H1 (cell line): ENCODE data around the gene ZNF74. TPM values are rescaled to one million over a fixed set of nuclear protein-coding genes. Genes with fewer than 3 reads are reported as not detected.
"Not testable (repeated sequence)": the region's sequence is repeated elsewhere in the genome, so short reads cannot be mapped to it uniquely, and the experiment has no call there.

Source experiments
- CTCF ChIA-PET: fragments of 300-600 bp; sonication (Branson Sonifier 250); formaldehyde crosslinking; loops from one replicate; lab custom pipeline; 2021; ENCODE audit not compliant: partially characterized antibody; lab: Charles Lee
- POLR2A ChIA-PET: fragments of 300-600 bp; sonication (Branson Sonifier 250); formaldehyde crosslinking; loops from one replicate; lab custom pipeline; 2021; ENCODE audit warnings: inconsistent platforms; ENCODE audit not compliant: partially characterized antibody; lab: Charles Lee
- DNase-seq, 2 experiments: peaks; one replicate each; pipeline versions ENCODE4 v3.0.0 to v3.0.0-alpha.2; 2010 to 2022; ENCODE audit warnings: low spot score in 2 of 2, low read depth in 1 of 2, mixed read lengths in 1 of 2
- FAIRE-seq: peaks from 2 replicates; lab custom pipeline; 2011; peaks lifted over from hg19 to GRCh38; lab: Jason Lieb, UNC
- H2AFZ ChIP-seq: 2 replicates; pipeline ENCODE4 v1.8.1; 2012; ENCODE audit warnings: low read length, inconsistent platforms
- H2AK5ac ChIP-seq: 2 replicates; pipeline ENCODE4 v1.6.1; 2013; ENCODE audit warnings: low read depth, low read length
- H2BK120ac ChIP-seq: replicated peaks from 2 replicates; pipeline ENCODE3; 2013; ENCODE audit warnings: low read depth, low read length, inconsistent platforms
- H2BK12ac ChIP-seq: 2 replicates; pipeline ENCODE4 v1.6.1; 2013; ENCODE audit warnings: low read depth, low read length
- H2BK15ac ChIP-seq: 2 replicates; pipeline ENCODE4 v1.6.1; 2013; ENCODE audit warnings: low read length
- H2BK20ac ChIP-seq: 2 replicates; pipeline ENCODE4 v1.6.1; 2013; ENCODE audit warnings: low read length
- H2BK5ac ChIP-seq: 2 replicates; pipeline ENCODE4 v1.6.1; 2013; ENCODE audit warnings: low read depth, low read length
- H3K14ac ChIP-seq: 2 replicates; pipeline ENCODE4 v1.6.1; 2013; ENCODE audit warnings: inconsistent platforms; ENCODE audit not compliant: insufficient read length
- H3K18ac ChIP-seq: 2 replicates; pipeline ENCODE4 v1.6.1; 2013; ENCODE audit warnings: low read length; ENCODE audit errors: extremely low read depth
- H3K23ac ChIP-seq: 2 replicates; pipeline ENCODE4 v1.6.1; 2013; ENCODE audit warnings: inconsistent platforms; ENCODE audit not compliant: insufficient read length
- H3K23me2 ChIP-seq: 2 replicates; pipeline ENCODE4 v1.6.1; 2013; ENCODE audit warnings: low read depth, low read length
- H3K27ac ChIP-seq: 2 replicates; pipeline ENCODE4 v1.6.1; 2011; ENCODE audit warnings: low read depth, low read length, inconsistent platforms
- H3K27me3 ChIP-seq, 4 experiments: replicated peaks in 1 of 4; 1 replicate in 1 of 4; 2 replicates in 3 of 4; pipeline versions ENCODE4 v1.6.1 to v1.8.1; 2011 to 2013; ENCODE audit warnings: low read length in 3 of 4, mild to moderate bottlenecking in 3 of 4, inconsistent platforms in 2 of 4, mixed read lengths in 2 of 4, moderate library complexity in 1 of 4; ENCODE audit not compliant: control insufficient read depth in 3 of 4, insufficient read depth in 3 of 4; ENCODE audit errors: extremely low read depth in 1 of 4
- H3K36me3 ChIP-seq, 4 experiments: 2 replicates each; pipeline versions ENCODE4 v1.6.1 to v1.8.1; 2011 to 2013; ENCODE audit warnings: mild to moderate bottlenecking in 4 of 4, low read length in 3 of 4, moderate library complexity in 2 of 4, control low read depth in 1 of 4, inconsistent platforms in 1 of 4; ENCODE audit not compliant: insufficient read depth in 4 of 4, control insufficient read depth in 2 of 4
- H3K4ac ChIP-seq: replicated peaks from 2 replicates; pipeline ENCODE3; 2013; ENCODE audit warnings: low read length, low read depth, mixed read lengths, inconsistent platforms; ENCODE audit not compliant: insufficient read length
- H3K4me1 ChIP-seq, 4 experiments: replicated peaks in 1 of 4; 1 replicate in 1 of 4; 2 replicates in 3 of 4; pipeline versions ENCODE4 v1.6.1 to v1.8.1; 2011 to 2013; ENCODE audit warnings: low read length in 3 of 4, inconsistent platforms in 2 of 4, mixed read lengths in 1 of 4; ENCODE audit not compliant: insufficient read depth in 4 of 4, control insufficient read depth in 3 of 4
- H3K4me2 ChIP-seq, 2 experiments: 2 replicates each; pipeline versions ENCODE4 v1.6.1 to v1.8.1; 2011 to 2013; ENCODE audit warnings: low read depth in 2 of 2, low read length in 2 of 2, control low read depth in 1 of 2, inconsistent platforms in 1 of 2, mild to moderate bottlenecking in 1 of 2; ENCODE audit not compliant: insufficient read depth in 1 of 2
- H3K4me3 ChIP-seq, 4 experiments: fragments of 200-600, 300-600 bp in 1 of 4; sonication (generic), shearing (Covaris generic), sonication (Bioruptor Twin) in 1 of 4; 2 replicates each; pipeline versions ENCODE4 v1.5.1 to v1.8.1; 2011 to 2016; ENCODE audit warnings: low read length in 4 of 4, low read depth in 3 of 4, control low read depth in 2 of 4, inconsistent platforms in 2 of 4, mild to moderate bottlenecking in 2 of 4, mixed read lengths in 1 of 4, moderate library complexity in 1 of 4; ENCODE audit not compliant: insufficient read depth in 2 of 4; ENCODE audit errors: extremely low read depth in 1 of 4
- H3K56ac ChIP-seq: replicated peaks from 2 replicates; pipeline ENCODE3; 2013; ENCODE audit warnings: low read depth, mild to moderate bottlenecking, mixed read lengths, low read length, inconsistent platforms; ENCODE audit not compliant: insufficient read length
- H3K79me1 ChIP-seq: 2 replicates; pipeline ENCODE4 v1.6.1; 2013; ENCODE audit warnings: low read depth, low read length, control low read depth
- H3K79me2 ChIP-seq, 2 experiments: 2 replicates each; pipeline versions ENCODE4 v1.6.1 to v1.8.1; 2012 to 2013; ENCODE audit warnings: low read length in 2 of 2, mild to moderate bottlenecking in 2 of 2, inconsistent platforms in 1 of 2; ENCODE audit not compliant: insufficient read depth in 2 of 2, control insufficient read depth in 1 of 2
- H3K9ac ChIP-seq, 4 experiments: replicated peaks in 1 of 4; 1 replicate in 1 of 4; 2 replicates in 3 of 4; pipeline versions ENCODE4 v1.6.1 to v1.8.1; 2011 to 2013; ENCODE audit warnings: low read depth in 3 of 4, low read length in 3 of 4, control low read depth in 2 of 4, mild to moderate bottlenecking in 2 of 4, moderate library complexity in 2 of 4, inconsistent platforms in 1 of 4; ENCODE audit errors: extremely low read depth in 1 of 4
- H3K9me3 ChIP-seq, 2 experiments: 2 replicates each; pipeline versions ENCODE4 v1.6.1 to v1.8.1; 2012 to 2013; ENCODE audit warnings: mild to moderate bottlenecking in 2 of 2, moderate library complexity in 2 of 2, control low read depth in 1 of 2, inconsistent platforms in 1 of 2, low read depth in 1 of 2, low read length in 1 of 2, mixed read lengths in 1 of 2; ENCODE audit not compliant: insufficient read depth in 2 of 2
- H4K20me1 ChIP-seq, 2 experiments: replicated peaks in 1 of 2; 2 replicates each; pipeline versions ENCODE3 to v1.8.1; 2011 to 2013; ENCODE audit warnings: inconsistent platforms in 2 of 2, low read length in 2 of 2, mild to moderate bottlenecking in 1 of 2; ENCODE audit not compliant: insufficient read depth in 2 of 2, control insufficient read depth in 1 of 2
- H4K5ac ChIP-seq: 2 replicates; pipeline ENCODE4 v1.6.1; 2013; ENCODE audit warnings: low read length, low read depth, mixed read lengths, inconsistent platforms; ENCODE audit not compliant: insufficient read length
- H4K8ac ChIP-seq: 2 replicates; pipeline ENCODE4 v1.8.0; 2013; ENCODE audit warnings: mild to moderate bottlenecking, moderate library complexity, low read length, inconsistent platforms; ENCODE audit not compliant: insufficient read depth; ENCODE audit errors: extremely low read depth
- H4K91ac ChIP-seq: replicated peaks from 2 replicates; pipeline ENCODE3; 2013; ENCODE audit warnings: low read length, mixed read lengths, inconsistent platforms; ENCODE audit not compliant: insufficient read length
- WGBS, 2 experiments: shearing (Covaris generic) in 1 of 2; methylation state at CpG; one replicate each; pipeline versions ENCODE4 v1.1.6 to v1.1.7; 2013 to 2015; ENCODE audit warnings: low lambda C conversion rate in 2 of 2, mixed read lengths in 2 of 2, inconsistent platforms in 1 of 2, low coverage in 1 of 2, missing lambda C conversion rate in 1 of 2; ENCODE audit not compliant: insufficient replicate concordance in 2 of 2, insufficient coverage in 1 of 2, insufficient read length in 1 of 2; ENCODE audit errors: extremely low coverage in 1 of 2, missing lambda C conversion rate in 1 of 2; 5-methylcytosine and 5-hydroxymethylcytosine counted together
- polyA plus RNA-seq, 7 experiments: library from polyadenylated mRNA; depleted of rRNA in 3 of 7; stranded (reverse) in 5 of 7; unstranded in 2 of 7; fragments of >200 nt in 5 of 7; fragments of 200-250 nt in 2 of 7; gene quantifications; 1 replicate in 5 of 7; 2 replicates in 1 of 7; 4 replicates in 1 of 7; pipeline versions ENCODE4 v1.2.1 to v1.2.3, GENCODE V29; 2011 to 2013; ENCODE audit warnings: missing spikeins in 2 of 7, mixed read lengths in 2 of 7
- total RNA-seq: library from RNA; stranded (reverse); fragmentation: NEBNext Ultra II Directional; extraction: Animal tissue kit (Norgen Biotek cat#: 25700); gene quantifications from 2 replicates; pipeline ENCODE4 v1.2.1, GENCODE V29; 2021

Gene ZNF74
- total and polyA plus RNA-seq, 2 of the 8 experiments (the other 6 are each of a cell fraction or from before 2014, with no cell fraction given), result 29.7 to 45.7 TPM

DNA sequence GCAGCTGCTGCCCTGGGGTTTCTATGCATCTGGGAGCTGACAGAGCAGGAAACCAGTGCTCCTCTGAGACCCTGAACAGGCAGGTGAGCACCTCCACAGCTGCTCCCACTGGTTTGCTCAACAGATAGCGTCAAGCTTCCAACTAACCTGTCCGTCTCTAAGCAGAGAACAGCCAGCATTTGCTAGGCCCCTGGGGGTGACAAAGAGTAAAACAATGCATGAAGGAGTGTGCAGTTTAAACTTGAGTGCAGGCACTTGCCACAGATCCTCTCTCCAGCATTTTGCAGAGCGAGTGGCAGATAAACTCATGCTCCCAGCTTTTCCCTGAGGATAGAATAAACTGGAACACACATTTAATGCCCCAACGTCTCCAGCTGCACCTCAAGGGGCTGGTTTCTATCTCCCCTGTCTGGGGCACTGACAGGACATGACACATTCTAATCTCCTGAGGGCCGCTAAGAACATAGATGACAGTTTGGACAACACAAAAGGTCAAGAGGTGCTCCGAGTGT lies 20.7 kb upstream of the ZNF74 start:
- H2AK5ac ChIP-seq, H2BK120ac ChIP-seq, H4K5ac ChIP-seq, H3K9ac ChIP-seq, H2BK5ac ChIP-seq, H3K4me3 ChIP-seq, H4K20me1 ChIP-seq, H3K18ac ChIP-seq, H3K4ac ChIP-seq, H3K56ac ChIP-seq, H3K14ac ChIP-seq, H4K8ac ChIP-seq, POLR2A ChIA-PET, H2AFZ ChIP-seq, H3K27ac ChIP-seq, H3K79me1 ChIP-seq, H3K27me3 ChIP-seq, H3K36me3 ChIP-seq, H3K4me2 ChIP-seq, DNase-seq, H2BK20ac ChIP-seq, H3K4me1 ChIP-seq, H3K23me2 ChIP-seq, FAIRE-seq, H3K79me2 ChIP-seq, H4K91ac ChIP-seq, H3K9me3 ChIP-seq, CTCF ChIA-PET, H2BK15ac ChIP-seq, H3K23ac ChIP-seq: not testable (repeated sequence)
- 79% methylated on average over 6 of the region's 6 CpGs; no CpG with 5 or more reads in 1 of the 2 experiments for WGBS, 2 experiments
- 0 out of 2 replicates have a peak overlapping the region, but pooled peaks have one; percentile 9 for H2BK12ac ChIP-seq

DNA sequence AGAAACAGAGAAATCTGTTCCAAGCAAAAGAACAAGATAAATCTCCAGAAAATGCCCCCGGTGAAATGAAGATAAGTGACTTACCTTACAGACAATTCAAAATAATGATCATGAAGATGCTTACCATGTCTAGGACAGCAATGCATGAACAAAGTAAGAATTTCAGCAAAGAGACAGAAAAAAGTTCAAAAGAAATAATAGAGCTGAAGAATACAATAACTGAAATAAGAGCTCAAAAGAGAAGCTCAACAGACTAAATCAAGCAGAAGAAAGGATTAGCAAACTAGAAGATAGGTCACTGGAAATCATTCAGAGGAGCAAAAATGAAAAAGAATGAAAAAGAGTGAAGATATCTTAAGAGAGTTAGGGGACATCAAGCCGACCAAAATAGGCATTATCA lies 19.8 kb upstream of the ZNF74 start:
- H3K4ac ChIP-seq, H2AK5ac ChIP-seq, H3K9me3 ChIP-seq, H3K23ac ChIP-seq, H3K27me3 ChIP-seq, H2BK120ac ChIP-seq, H4K5ac ChIP-seq, H3K56ac ChIP-seq, H2BK5ac ChIP-seq, H3K4me1 ChIP-seq, H3K79me1 ChIP-seq, H3K79me2 ChIP-seq, H2BK15ac ChIP-seq, H4K8ac ChIP-seq, H4K20me1 ChIP-seq, H3K4me3 ChIP-seq, DNase-seq, H3K27ac ChIP-seq, H3K14ac ChIP-seq, H2BK12ac ChIP-seq, H2AFZ ChIP-seq, POLR2A ChIA-PET, H4K91ac ChIP-seq, H3K9ac ChIP-seq, H3K36me3 ChIP-seq, H3K4me2 ChIP-seq, H3K23me2 ChIP-seq, FAIRE-seq, H2BK20ac ChIP-seq, CTCF ChIA-PET, H3K18ac ChIP-seq: not testable (repeated sequence)
- WGBS, 2 experiments, result 95% methylated on average over 1 of the region's 2 CpGs; no CpG with 5 or more reads in 1 of the 2 experiments
